HG03354 (cell line): Measurements from ENCODE around the gene LYRM7.
"Not testable (repeated sequence)": the region's sequence is repeated elsewhere in the genome, so short reads cannot be mapped to it uniquely, and the experiment has no call there.

Experiments
- ATAC-seq: cut with Tn5 transposase; IDR thresholded peaks from one replicate; pipeline ENCODE4 v1.9.1; 2021; ENCODE audit warnings: mild to moderate bottlenecking; ENCODE audit not compliant: unreplicated experiment, poor library complexity, severe bottlenecking

The LYRM7 gene

GRCh38 chr5:131170540-131171275, at the start of gene LYRM7:
Gene LYRM7 (plus strand): TSS chr5:131170944. CDS start chr5:131171021, 77 bp downstream.
- ATAC-seq: peak; percentile 98

- ATAC-seq: not testable (repeated sequence)
Measured at GRCh38 chr5:131127244-131127643, 43.5 kb upstream of the LYRM7 start.

GRCh38 chr5:131129306-131129705, 41.4 kb upstream of the LYRM7 start:
- no peak for ATAC-seq

GRCh38 chr5:131133091-131133490, 37.7 kb upstream of the LYRM7 start:
- ATAC-seq: not testable (repeated sequence)

GRCh38 chr5:131138406-131138805, 32.3 kb upstream of the LYRM7 start:
- not testable (repeated sequence) for ATAC-seq

- ATAC-seq: no peak
Measured at GRCh38 chr5:131139321-131139720, 31.4 kb upstream of the LYRM7 start.

- no peak for ATAC-seq
Measured at GRCh38 chr5:131142970-131143617, 27.6 kb upstream of the LYRM7 start.

GRCh38 chr5:131147258-131147657, 23.5 kb upstream of the LYRM7 start:
- no peak for ATAC-seq

GRCh38 chr5:131148835-131149234, 21.9 kb upstream of the LYRM7 start:
- ATAC-seq: no peak

- no peak for ATAC-seq
Measured at GRCh38 chr5:131150408-131150807, 20.3 kb upstream of the LYRM7 start.

- no peak for ATAC-seq
Measured at GRCh38 chr5:131151216-131151615, 19.5 kb upstream of the LYRM7 start.

- no peak for ATAC-seq
Measured at GRCh38 chr5:131156385-131156784, 14.4 kb upstream of the LYRM7 start.

- ATAC-seq: no peak
Measured at GRCh38 chr5:131156957-131157356, 13.8 kb upstream of the LYRM7 start.

- no peak for ATAC-seq
Measured at GRCh38 chr5:131160134-131160533, 10.6 kb upstream of the LYRM7 start.

- no peak for ATAC-seq
Measured at GRCh38 chr5:131163276-131164119, 7.2 kb upstream of the LYRM7 start.

GRCh38 chr5:131164191-131165118, 6.3 kb upstream of the LYRM7 start:
- peak; percentile 75 for ATAC-seq

- ATAC-seq: peak; percentile 86
Measured at GRCh38 chr5:131165119-131165727, 5.5 kb upstream of the LYRM7 start, which contains the start of gene HINT1. Gene HINT1 (minus strand): TSS chr5:131165256. CDS start chr5:131165205, 51 bp downstream.

- no peak for ATAC-seq
Measured at GRCh38 chr5:131167615-131168014, 3.1 kb upstream of the LYRM7 start.
